Heart left ventricle (tissue), 13 donors: ENCODE measurements around the gene IGFBP5.

Experiments used
- POLR2A ChIP-seq, 2 donors: fragments of 450-650 bp; IDR thresholded peaks; one replicate each; pipeline ENCODE4 v1.6.1; 2017; ENCODE audit warnings: antibody characterized with exemption in 2 of 2, mild to moderate bottlenecking in 2 of 2, moderate library complexity in 2 of 2
- TF ChIP-seq, protein P1 (sequence below), 12 donors: fragments of 200-600 bp; sonication (generic) in 4 of 12; IDR thresholded peaks; one replicate each; pipeline versions ENCODE4 v1.5.0 to v1.8.0; 2018 to 2022; ENCODE audit warnings: antibody characterized with exemption in 12 of 12, mild to moderate bottlenecking in 5 of 12
- donor health status: ischemic (EF 13 %, LVEDD 7.1; RV severe dilation, severe dysfunction).
- donor health status: DM: no; HTN: yes; CAD: no.
- donor health status: DM: no; HTN: no; CAD: no.
- donor health status: ischemic (EF 25% LVEDD 6.9; RV normal size, moderate dysfunction).
- donor health status: ischemic (EF 25% LVEDD 5.7; RV mildly dilated, moderate dysfunction).
- donor health status: ischemic (EF 35%, LVEDD 5.7; RV mildly dilated, moderate dysfunction).
- donor health status: nonischemic (EF 11% LVEDD 7.7; RV severe dilation, severe dysfunction).
- donor health status: DM: yes; HTN: yes; CAD: no.
- donor health status: PGD.
- donor health status: ischemic (EF 29% LVEDD 5.4; RV normal size, mild dysfunction).
- donor health status: nonischemic (EF 23%, LVEDD 6.1; RV moderate dilation, normal function).

DNA sequence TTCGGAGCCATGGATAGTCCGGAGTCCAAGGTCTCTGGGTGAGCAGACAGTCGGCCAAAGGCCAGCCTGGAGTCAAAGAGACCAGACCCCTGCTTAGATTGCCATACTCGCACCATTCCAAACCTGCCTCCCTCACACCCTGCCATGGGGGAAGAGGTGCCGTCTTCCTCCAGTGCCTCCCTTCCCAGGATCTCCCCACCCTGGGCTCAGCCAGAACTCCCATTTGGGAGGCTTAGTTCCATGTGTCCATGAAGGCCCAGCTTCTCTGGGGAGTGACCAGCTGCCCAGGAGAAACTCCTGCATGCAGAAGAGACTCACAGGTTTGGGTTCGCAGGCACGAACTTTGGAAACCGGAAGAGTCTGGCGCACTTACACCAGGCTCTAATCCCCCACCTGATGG is 21.7 kb downstream of the IGFBP5 start:
- TF ChIP-seq, protein P1, sequence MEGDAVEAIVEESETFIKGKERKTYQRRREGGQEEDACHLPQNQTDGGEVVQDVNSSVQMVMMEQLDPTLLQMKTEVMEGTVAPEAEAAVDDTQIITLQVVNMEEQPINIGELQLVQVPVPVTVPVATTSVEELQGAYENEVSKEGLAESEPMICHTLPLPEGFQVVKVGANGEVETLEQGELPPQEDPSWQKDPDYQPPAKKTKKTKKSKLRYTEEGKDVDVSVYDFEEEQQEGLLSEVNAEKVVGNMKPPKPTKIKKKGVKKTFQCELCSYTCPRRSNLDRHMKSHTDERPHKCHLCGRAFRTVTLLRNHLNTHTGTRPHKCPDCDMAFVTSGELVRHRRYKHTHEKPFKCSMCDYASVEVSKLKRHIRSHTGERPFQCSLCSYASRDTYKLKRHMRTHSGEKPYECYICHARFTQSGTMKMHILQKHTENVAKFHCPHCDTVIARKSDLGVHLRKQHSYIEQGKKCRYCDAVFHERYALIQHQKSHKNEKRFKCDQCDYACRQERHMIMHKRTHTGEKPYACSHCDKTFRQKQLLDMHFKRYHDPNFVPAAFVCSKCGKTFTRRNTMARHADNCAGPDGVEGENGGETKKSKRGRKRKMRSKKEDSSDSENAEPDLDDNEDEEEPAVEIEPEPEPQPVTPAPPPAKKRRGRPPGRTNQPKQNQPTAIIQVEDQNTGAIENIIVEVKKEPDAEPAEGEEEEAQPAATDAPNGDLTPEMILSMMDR (IDR thresholded peaks at IDR 0.05) = no peak
- TF ChIP-seq POLR2A (IDR thresholded peaks at IDR 0.05) = no peak
